Endothelial cell of umbilical vein (primary cell): ENCODE data around the gene TXNDC15. TPM values are rescaled to one million over a fixed set of nuclear protein-coding genes. Genes with fewer than 3 reads are reported as not detected.

Source experiments
- BruUV-seq: library from RNA; stranded (reverse); fragments of 400-500 nt; replicated peaks from 2 replicates; lab custom pipeline; 2021; lab: Mats Ljungman, UMichigan
- CTCF ChIA-PET: fragments of 300-600, 350-600 bp; sonication (Branson Sonifier 250); formaldehyde crosslinking; loops from one replicate; lab custom pipeline; 2021; ENCODE audit warnings: antibody characterized with exemption, inconsistent platforms; lab: Charles Lee
- POLR2A ChIA-PET: fragments of 300-600, 350-600 bp; sonication (Branson Sonifier 250); formaldehyde crosslinking; loops from one replicate; lab custom pipeline; 2021; ENCODE audit warnings: antibody characterized with exemption, inconsistent platforms; lab: Charles Lee
- DNase-seq: peaks from one replicate; pipeline ENCODE4 v3.0.0-alpha.2; 2011; ENCODE audit warnings: low read depth, low spot score
- FAIRE-seq: peaks from 2 replicates; lab custom pipeline; 2011; peaks lifted over from hg19 to GRCh38; lab: Jason Lieb, UNC
- H2AFZ ChIP-seq: 2 replicates; pipeline ENCODE4 v1.6.0; 2012; ENCODE audit warnings: low read depth, low read length, control low read depth, inconsistent platforms
- H3K27ac ChIP-seq: 2 replicates; pipeline ENCODE4 v1.5.1; 2011; ENCODE audit warnings: low read depth, mild to moderate bottlenecking, control low read depth, low read length, moderate library complexity; ENCODE audit not compliant: insufficient read depth
- H3K27me3 ChIP-seq, 2 experiments: 2 replicates each; pipeline versions ENCODE4 v1.6.0 to v1.6.1; 2011; ENCODE audit warnings: low read length in 2 of 2, mixed read lengths in 1 of 2; ENCODE audit not compliant: control insufficient read depth in 2 of 2, insufficient read depth in 2 of 2
- H3K36me3 ChIP-seq, 2 experiments: 2 replicates in 1 of 2; 3 replicates in 1 of 2; pipeline ENCODE4 v1.5.1; 2011; ENCODE audit warnings: low read length in 2 of 2, mild to moderate bottlenecking in 1 of 2, moderate library complexity in 1 of 2; ENCODE audit not compliant: control insufficient read depth in 2 of 2, insufficient read depth in 2 of 2; ENCODE audit errors: extremely low read depth in 1 of 2
- H3K4me1 ChIP-seq: 3 replicates; pipeline ENCODE4 v1.5.1; 2011; ENCODE audit warnings: mild to moderate bottlenecking, low read length; ENCODE audit not compliant: control insufficient read depth, insufficient read depth; ENCODE audit errors: extremely low read depth
- H3K4me2 ChIP-seq: 2 replicates; pipeline ENCODE4 v1.6.1; 2011; ENCODE audit warnings: low read length, control low read depth, mixed read lengths; ENCODE audit not compliant: insufficient read depth
- H3K4me3 ChIP-seq, 3 experiments: fragments of 200-600 bp in 1 of 3; sonication (generic), shearing (Covaris generic) in 1 of 3; replicated peaks in 1 of 3; 2 replicates each; pipeline ENCODE4 v1.5.1; 2011 to 2016; ENCODE audit warnings: control low read depth in 3 of 3, low read length in 3 of 3, mild to moderate bottlenecking in 2 of 3, inconsistent platforms in 1 of 3, low read depth in 1 of 3, moderate library complexity in 1 of 3; ENCODE audit not compliant: insufficient read depth in 1 of 3
- H3K79me2 ChIP-seq: 2 replicates; pipeline ENCODE4 v1.6.0; 2012; ENCODE audit warnings: low read length, inconsistent platforms; ENCODE audit not compliant: control insufficient read depth, insufficient read depth
- H3K9ac ChIP-seq: replicated peaks from 2 replicates; pipeline ENCODE3; 2011; ENCODE audit warnings: low read length, control low read depth; ENCODE audit not compliant: insufficient read depth; ENCODE audit errors: extremely low read depth
- H3K9me1 ChIP-seq: replicated peaks from 3 replicates; pipeline ENCODE4 v1.6.0; 2011; ENCODE audit warnings: mild to moderate bottlenecking, low read length; ENCODE audit not compliant: control insufficient read depth, insufficient read depth; ENCODE audit errors: extremely low read depth
- H3K9me3 ChIP-seq: replicated peaks from 2 replicates; pipeline ENCODE4 v1.5.1; 2012; ENCODE audit warnings: low read length, inconsistent platforms; ENCODE audit not compliant: control insufficient read depth, insufficient read depth
- H4K20me1 ChIP-seq: replicated peaks from 2 replicates; pipeline ENCODE3; 2011; ENCODE audit warnings: mild to moderate bottlenecking, low read length; ENCODE audit not compliant: control insufficient read depth, insufficient read depth; ENCODE audit errors: extremely low read depth
- EZH2 ChIP-seq: IDR thresholded peaks from 2 replicates; pipeline ENCODE4 v1.6.1; 2012; ENCODE audit warnings: borderline replicate concordance, low read depth, mild to moderate bottlenecking, moderate library complexity, low read length, inconsistent platforms; ENCODE audit not compliant: severe bottlenecking
- FOS ChIP-seq: IDR thresholded peaks from 2 replicates; pipeline ENCODE4 v1.6.1; 2011; ENCODE audit warnings: mild to moderate bottlenecking, low read length, moderate library complexity, borderline replicate concordance; ENCODE audit not compliant: insufficient read depth
- GATA2 ChIP-seq: IDR thresholded peaks from 2 replicates; pipeline ENCODE4 v1.7.0; 2011; ENCODE audit warnings: low read depth, mild to moderate bottlenecking, moderate library complexity, mixed read lengths, low read length; ENCODE audit not compliant: insufficient read length, insufficient read depth
- MYC ChIP-seq: IDR thresholded peaks from one replicate; pipeline ENCODE4 v1.6.1; 2011; ENCODE audit warnings: mild to moderate bottlenecking, low read depth, low read length
- POLR2A ChIP-seq: IDR thresholded peaks from 2 replicates; pipeline ENCODE4 v1.6.1; 2012; ENCODE audit warnings: low read depth, mild to moderate bottlenecking, control low read depth, low read length
- POLR2AphosphoS5 ChIP-seq: IDR thresholded peaks from 2 replicates; pipeline ENCODE4 v1.6.1; 2012; ENCODE audit warnings: low read depth, mild to moderate bottlenecking, control low read depth, low read length, moderate library complexity; ENCODE audit not compliant: insufficient read depth
- dilution Hi-C: fragments of 300-500 bp; cut with MboI; formaldehyde crosslinking; loops from one replicate; pipeline ENCODE4 v1.15.0; 2019; ENCODE audit warnings: low sequenced_read_pairs; ENCODE audit not compliant: extremely low pct_ligation_motif_present
- intact Hi-C: fragments of 100-400 bp; cut with micrococcal nuclease; formaldehyde crosslinking; loops from one replicate; pipeline ENCODE4 v1.10.0; 2022
- polyA plus RNA-seq, 4 experiments: library from polyadenylated mRNA; depleted of rRNA in 3 of 4; stranded (reverse) in 3 of 4; unstranded in 1 of 4; fragments of >200 nt; gene quantifications; 2 replicates each; pipeline versions ENCODE4 v1.2.1 to v1.2.3, GENCODE V29; 2011 to 2012; ENCODE audit warnings: missing spikeins in 1 of 4
- total RNA-seq: library from RNA; stranded (reverse); gene quantifications from 2 replicates; pipeline ENCODE4 v1.2.3, GENCODE V29; 2021
- TF ChIP-seq, protein P1 (sequence below), 2 donors: IDR thresholded peaks; 1 replicate in 1 of 2; 2 replicates in 1 of 2; pipeline ENCODE4 v1.5.1; 2011; ENCODE audit warnings: low read length in 2 of 2, mild to moderate bottlenecking in 2 of 2, moderate library complexity in 2 of 2, control low read depth in 1 of 2, inconsistent platforms in 1 of 2, low read depth in 1 of 2; ENCODE audit not compliant: insufficient read depth in 1 of 2; ENCODE audit errors: extremely low read depth in 1 of 2
- TF ChIP-seq, protein P2 (sequence below): IDR thresholded peaks from 2 replicates; pipeline ENCODE4 v1.6.1; 2011; ENCODE audit not compliant: insufficient read depth, insufficient read length

Gene TXNDC15
- total and polyA plus RNA-seq, 2 donors (not counting 3 experiments of a cell fraction or from before 2014, with no cell fraction given) = 57.2 to 68.6 TPM

DNA sequence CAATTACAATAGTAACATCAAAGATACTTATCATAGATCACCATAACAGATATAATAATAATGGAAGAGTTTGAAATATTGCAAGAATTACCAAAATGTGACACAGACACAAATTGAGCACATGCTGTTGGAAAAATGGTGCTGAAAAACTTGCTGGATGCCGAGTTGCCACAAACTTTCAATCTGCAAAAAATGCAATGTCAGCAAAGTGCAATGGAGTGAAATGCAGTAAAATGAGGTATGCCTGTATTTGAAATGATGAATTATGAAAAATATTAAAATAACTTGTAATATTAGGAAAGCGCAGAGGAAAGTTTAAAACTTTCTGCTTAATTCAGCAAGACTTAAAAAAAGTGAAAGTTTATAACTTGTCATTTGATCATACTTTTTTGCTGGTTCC is 18.8 kb downstream of the TXNDC15 start:
- no peak overlapping the region for H3K4me3 ChIP-seq
- intact Hi-C loops = no loop called here
- dilution Hi-C loops = no loop called here
- no peaks in the 10 kb centered on the region for H3K9me3 ChIP-seq
- DNase-seq (no peak), FAIRE-seq (no peak)
- no peak overlapping the region for H3K9ac ChIP-seq
- H3K4me2 ChIP-seq = no peak overlapping the region
- H4K20me1 ChIP-seq = no peaks in the 10 kb centered on the region
- H3K4me1 ChIP-seq = no peaks in the 10 kb centered on the region
- no peaks in the 10 kb centered on the region for H3K9me1 ChIP-seq
- H3K36me3 ChIP-seq = peaks cover 0 to 2% of the 10 kb centered on the region in 2 experiments
- no TSS peak for BruUV-seq
- POLR2A ChIA-PET = interaction anchor here (0.6 kb wide), 1 partner anchor 9 kb away, joined by 7 read pairs; no protein-coding TSS in a partner anchor
- H3K27me3 ChIP-seq = no peaks in the 10 kb centered on the region
- H3K79me2 ChIP-seq = no peaks in the 10 kb centered on the region
- TF ChIP-seq, protein P1, sequence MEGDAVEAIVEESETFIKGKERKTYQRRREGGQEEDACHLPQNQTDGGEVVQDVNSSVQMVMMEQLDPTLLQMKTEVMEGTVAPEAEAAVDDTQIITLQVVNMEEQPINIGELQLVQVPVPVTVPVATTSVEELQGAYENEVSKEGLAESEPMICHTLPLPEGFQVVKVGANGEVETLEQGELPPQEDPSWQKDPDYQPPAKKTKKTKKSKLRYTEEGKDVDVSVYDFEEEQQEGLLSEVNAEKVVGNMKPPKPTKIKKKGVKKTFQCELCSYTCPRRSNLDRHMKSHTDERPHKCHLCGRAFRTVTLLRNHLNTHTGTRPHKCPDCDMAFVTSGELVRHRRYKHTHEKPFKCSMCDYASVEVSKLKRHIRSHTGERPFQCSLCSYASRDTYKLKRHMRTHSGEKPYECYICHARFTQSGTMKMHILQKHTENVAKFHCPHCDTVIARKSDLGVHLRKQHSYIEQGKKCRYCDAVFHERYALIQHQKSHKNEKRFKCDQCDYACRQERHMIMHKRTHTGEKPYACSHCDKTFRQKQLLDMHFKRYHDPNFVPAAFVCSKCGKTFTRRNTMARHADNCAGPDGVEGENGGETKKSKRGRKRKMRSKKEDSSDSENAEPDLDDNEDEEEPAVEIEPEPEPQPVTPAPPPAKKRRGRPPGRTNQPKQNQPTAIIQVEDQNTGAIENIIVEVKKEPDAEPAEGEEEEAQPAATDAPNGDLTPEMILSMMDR (IDR thresholded peaks at IDR 0.05; ENCODE audit: extremely low read depth in 1 of 2, insufficient read depth in 1 of 2, low read depth in 1 of 2, low read length in 2 of 2) = no peak
- TF ChIP-seq EZH2 (no peak), GATA2 (no peak), FOS (no peak), POLR2AphosphoS5 (no peak), POLR2A (no peak), MYC (no peak)
- TF ChIP-seq, protein P2, sequence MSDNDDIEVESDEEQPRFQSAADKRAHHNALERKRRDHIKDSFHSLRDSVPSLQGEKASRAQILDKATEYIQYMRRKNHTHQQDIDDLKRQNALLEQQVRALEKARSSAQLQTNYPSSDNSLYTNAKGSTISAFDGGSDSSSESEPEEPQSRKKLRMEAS = no peak
- CTCF ChIA-PET = interaction anchor here (1.6 kb wide), 2 partner anchors 9 to 12 kb away, joined by 4 to 6 read pairs; partner anchors contain the start of gene PCBD2
- H3K27ac ChIP-seq = no peak overlapping the region
- H2AFZ ChIP-seq = no peak overlapping the region
